OCI-LY1 (cell line): Measurements from ENCODE around the gene C6orf163.

Experiments
- H2AFZ ChIP-seq: fragments of 200-600 bp; sonication (generic), shearing (Covaris generic); 2 replicates; pipeline ENCODE4 v1.6.0; 2014; ENCODE audit warnings: antibody characterized with exemption, mild to moderate bottlenecking, low read length
- H3F3A ChIP-seq: fragments of 200-600 bp; sonication (generic), shearing (Covaris generic); 2 replicates; pipeline ENCODE4 v1.6.0; 2014; ENCODE audit warnings: mild to moderate bottlenecking, antibody characterized with exemption, low read length, moderate library complexity; ENCODE audit not compliant: insufficient read depth
- H3K27ac ChIP-seq: fragments of 200-600 bp; sonication (generic); 2 replicates; pipeline ENCODE4 v1.5.1; 2014; ENCODE audit warnings: low read length, mixed run types, mild to moderate bottlenecking, low read depth; ENCODE audit not compliant: poor library complexity, severe bottlenecking
- H3K27me3 ChIP-seq: fragments of 200-600 bp; sonication (generic); 2 replicates; pipeline ENCODE4 v1.6.0; 2014; ENCODE audit warnings: antibody characterized with exemption, mild to moderate bottlenecking, low read length, moderate library complexity; ENCODE audit not compliant: insufficient read depth
- H3K36me3 ChIP-seq: fragments of 200-600 bp; sonication (generic); 2 replicates; pipeline ENCODE4 v1.6.1; 2014; ENCODE audit warnings: mild to moderate bottlenecking, antibody characterized with exemption, low read length, moderate library complexity, mixed read lengths; ENCODE audit not compliant: insufficient read depth
- H3K4me1 ChIP-seq: fragments of 200-600 bp; sonication (generic); 2 replicates; pipeline ENCODE4 v1.5.1; 2014; ENCODE audit warnings: mild to moderate bottlenecking, low read length, moderate library complexity; ENCODE audit not compliant: insufficient read depth, severe bottlenecking
- H3K4me2 ChIP-seq: fragments of 200-600 bp; sonication (generic), shearing (Covaris generic); 2 replicates; pipeline ENCODE4 v1.6.1; 2014; ENCODE audit warnings: low read length
- H3K4me3 ChIP-seq: fragments of 200-600 bp; sonication (generic); 2 replicates; pipeline ENCODE4 v1.5.1; 2014; ENCODE audit warnings: low read length, low read depth, mild to moderate bottlenecking, mixed read lengths; ENCODE audit not compliant: poor library complexity, severe bottlenecking
- H3K79me2 ChIP-seq: fragments of 200-600 bp; shearing (Covaris generic); 2 replicates; pipeline ENCODE4 v1.6.1; 2016; ENCODE audit warnings: mixed run types, low read length, mixed read lengths; ENCODE audit not compliant: insufficient read depth
- H3K9ac ChIP-seq: fragments of 200-600 bp; sonication (generic), shearing (Covaris generic); 2 replicates; pipeline ENCODE4 v1.6.1; 2014; ENCODE audit warnings: mild to moderate bottlenecking, low read length, mixed read lengths
- H3K9me2 ChIP-seq: fragments of 200-600 bp; sonication (generic), shearing (Covaris generic); 2 replicates; pipeline ENCODE4 v1.6.1; 2014; ENCODE audit warnings: low read depth, mild to moderate bottlenecking, low read length, mixed read lengths
- H3K9me3 ChIP-seq: fragments of 200-600 bp; shearing (Covaris generic); 2 replicates; pipeline ENCODE4 v1.6.1; 2014; ENCODE audit warnings: low read length, mixed read lengths
- H4K20me1 ChIP-seq: fragments of 200-600 bp; sonication (generic), shearing (Covaris generic); 2 replicates; pipeline ENCODE4 v1.6.0; 2016; ENCODE audit warnings: mild to moderate bottlenecking, low read length; ENCODE audit not compliant: insufficient read depth
- CTCF ChIP-seq: fragments of 200-600 bp; sonication (generic), shearing (Covaris generic); IDR thresholded peaks from 2 replicates; pipeline ENCODE4 v1.5.1; 2017; ENCODE audit warnings: mild to moderate bottlenecking, antibody characterized with exemption, low read length, moderate library complexity, mixed read lengths
- EZH2 ChIP-seq: fragments of 200-600 bp; sonication (generic), shearing (Covaris generic); IDR thresholded peaks from 2 replicates; pipeline ENCODE4 v1.8.0; 2017; ENCODE audit warnings: borderline replicate concordance, mixed run types, mild to moderate bottlenecking, antibody characterized with exemption, low read length, moderate library complexity, mixed read lengths

The C6orf163 gene

GRCh38 chr6:87336367-87336766 is 8.2 kb upstream of the C6orf163 start:
- no peak overlapping the region for H3K4me2 ChIP-seq

GRCh38 chr6:87340230-87340629 is 4.4 kb upstream of the C6orf163 start:
- TF ChIP-seq EZH2 (no peak), CTCF (no peak)
- no peaks in the 10 kb centered on the region for H3K27me3 ChIP-seq
- H2AFZ ChIP-seq = no peak overlapping the region
- H3K4me1 ChIP-seq = no peaks in the 10 kb centered on the region
- H3K9ac ChIP-seq = no peak overlapping the region
- H3K4me3 ChIP-seq = no peak overlapping the region
- no peak overlapping the region for H3K27ac ChIP-seq
- H3F3A ChIP-seq = no peaks in the 10 kb centered on the region
- H3K4me2 ChIP-seq = no peak overlapping the region
- H3K9me3 ChIP-seq = no peaks in the 10 kb centered on the region
- H3K79me2 ChIP-seq = no peaks in the 10 kb centered on the region
- 0 out of 2 replicates have a peak, but pooled peaks cover 7% of the 10 kb centered on the region for H3K36me3 ChIP-seq
- no peaks in the 10 kb centered on the region for H4K20me1 ChIP-seq
- no peaks in the 10 kb centered on the region for H3K9me2 ChIP-seq

More at GRCh38 chr6:87336367-87336766, 8.2 kb upstream of the C6orf163 start:
- H3K27me3 ChIP-seq = no peaks in the 10 kb centered on the region
- no peaks in the 10 kb centered on the region for H3F3A ChIP-seq
- TF ChIP-seq EZH2 = no peak
- no peak for TF ChIP-seq CTCF
- no peak overlapping the region for H2AFZ ChIP-seq
- no peak overlapping the region for H3K9ac ChIP-seq
- no peak overlapping the region for H3K27ac ChIP-seq
- peaks cover 18% of the 10 kb centered on the region for H3K4me1 ChIP-seq
- no peak overlapping the region for H3K4me3 ChIP-seq
- no peaks in the 10 kb centered on the region for H4K20me1 ChIP-seq
- peaks cover 13% of the 10 kb centered on the region for H3K79me2 ChIP-seq
- H3K9me2 ChIP-seq = no peaks in the 10 kb centered on the region
- H3K9me3 ChIP-seq = no peaks in the 10 kb centered on the region
- peaks cover 16% of the 10 kb centered on the region; the same call in 1 of the 2 replicates for H3K36me3 ChIP-seq

GRCh38 chr6:87341158-87341557 is 3.5 kb upstream of the C6orf163 start:
- no peak for TF ChIP-seq EZH2
- no peak for TF ChIP-seq CTCF
- Histone ChIP-seq H3K4me3 (no peak overlapping the region), H3K9me2 (no peaks in the 10 kb centered on the region), H3K4me1 (no peaks in the 10 kb centered on the region), H3K27ac (no peak overlapping the region), H2AFZ (no peak overlapping the region), H3K79me2 (no peaks in the 10 kb centered on the region), H3K36me3 (0 out of 2 replicates have a peak, but pooled peaks cover 7% of the 10 kb centered on the region), H3K4me2 (no peak overlapping the region), H3K9me3 (no peaks in the 10 kb centered on the region), H4K20me1 (no peaks in the 10 kb centered on the region), H3K9ac (no peak overlapping the region), H3K27me3 (no peaks in the 10 kb centered on the region), H3F3A (no peaks in the 10 kb centered on the region)
